Measurements from ENCODE around the gene GJD3.
"Not testable (repeated sequence)": the region's sequence is repeated elsewhere in the genome, so short reads cannot be mapped to it uniquely, and the experiment has no call there.

GJD3 gene

GRCh38 chr17:40364121-40364861 is at the start of gene GJD3:
GJD3 (minus strand) TSS chr17:40364737; CDS start chr17:40363815, 922 bp downstream.
- no peak for DNase-seq

- DNase-seq = not testable (repeated sequence)
Measured at GRCh38 chr17:40414312-40414711, 49.8 kb upstream of the GJD3 start.

GRCh38 chr17:40412880-40413279 is 48.3 kb upstream of the GJD3 start:
- DNase-seq = no peak

- DNase-seq = no peak
Measured at GRCh38 chr17:40411821-40412220, 47.3 kb upstream of the GJD3 start.

- no peak for DNase-seq
Measured at GRCh38 chr17:40410082-40410481, 45.5 kb upstream of the GJD3 start.

GRCh38 chr17:40409540-40409939 is 45.0 kb upstream of the GJD3 start:
- DNase-seq = not testable (repeated sequence)

GRCh38 chr17:40407460-40407859 is 42.9 kb upstream of the GJD3 start:
- no peak for DNase-seq

GRCh38 chr17:40404003-40404402 is 39.5 kb upstream of the GJD3 start:
- DNase-seq = no peak

GRCh38 chr17:40402668-40403067 is 38.1 kb upstream of the GJD3 start:
- no peak for DNase-seq

- DNase-seq = peak; percentile 16
Measured at GRCh38 chr17:40399185-40399584, 34.6 kb upstream of the GJD3 start.

- DNase-seq = not testable (repeated sequence)
Measured at GRCh38 chr17:40386555-40386954, 22.0 kb upstream of the GJD3 start.

- DNase-seq = no peak
Measured at GRCh38 chr17:40382251-40382650, 17.7 kb upstream of the GJD3 start.

GRCh38 chr17:40378966-40379365 is 14.4 kb upstream of the GJD3 start:
- DNase-seq = no peak

- DNase-seq = no peak
Measured at GRCh38 chr17:40377832-40378231, 13.3 kb upstream of the GJD3 start.

GRCh38 chr17:40376541-40376940 is 12.0 kb upstream of the GJD3 start:
- DNase-seq = not testable (repeated sequence)

GRCh38 chr17:40375786-40376185 is 11.2 kb upstream of the GJD3 start:
- DNase-seq = not testable (repeated sequence)

GRCh38 chr17:40374821-40375498 is 10.4 kb upstream of the GJD3 start:
- no peak for DNase-seq

GRCh38 chr17:40373999-40374398 is 9.5 kb upstream of the GJD3 start:
- no peak for DNase-seq

GRCh38 chr17:40373324-40373723 is 8.8 kb upstream of the GJD3 start:
- DNase-seq = no peak

GRCh38 chr17:40372644-40373043 is 8.1 kb upstream of the GJD3 start:
- DNase-seq = not testable (repeated sequence)

GRCh38 chr17:40372031-40372430 is 7.5 kb upstream of the GJD3 start:
- no peak for DNase-seq

GRCh38 chr17:40371261-40371929 is 6.9 kb upstream of the GJD3 start:
- no peak for DNase-seq

- DNase-seq = no peak
Measured at GRCh38 chr17:40369923-40370322, 5.4 kb upstream of the GJD3 start.

- not testable (repeated sequence) for DNase-seq
Measured at GRCh38 chr17:40367728-40368127, 3.2 kb upstream of the GJD3 start.

Measured in kidney glomerular epithelial cell (primary cell).